HG02943 (cell line): ENCODE data around the gene SNX25.
"Not testable (repeated sequence)": the region's sequence is repeated elsewhere in the genome, so short reads cannot be mapped to it uniquely, and the experiment has no call there.

Experiments used
- ATAC-seq: cut with Tn5 transposase; IDR thresholded peaks from one replicate; pipeline ENCODE4 v1.9.1; 2021; ENCODE audit warnings: mild to moderate bottlenecking, low read depth, moderate library complexity; ENCODE audit not compliant: unreplicated experiment

SNX25 gene

GRCh38 chr4:185296665-185297460 is 87.5 kb downstream of the SNX25 start:
- no peak for ATAC-seq

GRCh38 chr4:185298728-185299430 is 89.5 kb downstream of the SNX25 start:
- no peak for ATAC-seq

- no peak for ATAC-seq
These were observed 95.1 kb downstream of the SNX25 start for GRCh38 chr4:185304541-185304940.

- peak; percentile 55 for ATAC-seq
These were observed 95.7 kb downstream of the SNX25 start for GRCh38 chr4:185304944-185305690.

GRCh38 chr4:185305979-185306442 is 96.6 kb downstream of the SNX25 start:
- no peak for ATAC-seq

- ATAC-seq, result peak; percentile 57
These were observed 97.9 kb downstream of the SNX25 start for GRCh38 chr4:185307136-185307950.

GRCh38 chr4:185309770-185310169 is 100.4 kb downstream of the SNX25 start:
- no peak for ATAC-seq

GRCh38 chr4:185311113-185311888 is 101.9 kb downstream of the SNX25 start:
- no peak for ATAC-seq

GRCh38 chr4:185312699-185313098 is 103.3 kb downstream of the SNX25 start:
- no peak for ATAC-seq

- ATAC-seq, result not testable (repeated sequence)
These were observed 108.1 kb downstream of the SNX25 start for GRCh38 chr4:185317462-185317861.

GRCh38 chr4:185317880-185318279 is 108.5 kb downstream of the SNX25 start:
- no peak for ATAC-seq

GRCh38 chr4:185318679-185319078 is 109.3 kb downstream of the SNX25 start:
- no peak for ATAC-seq

GRCh38 chr4:185322803-185323202 is 113.4 kb downstream of the SNX25 start:
- ATAC-seq, result no peak

- ATAC-seq, result no peak
These were observed 114.2 kb downstream of the SNX25 start for GRCh38 chr4:185323606-185324005.

- not testable (repeated sequence) for ATAC-seq
These were observed 115.0 kb downstream of the SNX25 start for GRCh38 chr4:185324361-185324760.

GRCh38 chr4:185325721-185326120 is 116.3 kb downstream of the SNX25 start:
- ATAC-seq, result not testable (repeated sequence)

GRCh38 chr4:185328586-185328985 is 119.2 kb downstream of the SNX25 start:
- ATAC-seq, result no peak

GRCh38 chr4:185329879-185330510 is 120.6 kb downstream of the SNX25 start:
- ATAC-seq, result not testable (repeated sequence)
